ENCODE data around the gene GRIN1. TPM values are rescaled to one million over a fixed set of nuclear protein-coding genes. Genes with fewer than 3 reads are reported as not detected.

GRIN1 gene
- total and polyA plus RNA-seq, 8 donors: 0.25 to 0.55 (median 0.31) TPM; not detected in 5

- intact Hi-C loops (cut with DNase I; ENCODE audit: low total_unique reads): no loop called here
- WGBS, 5 donors: 2 to 7% (median 4%) methylated on average over 15 to 57 of the region's 57 CpGs
- TF ChIP-seq CTCF (IDR thresholded peaks at IDR 0.05) (no peak), POLR2AphosphoS5 (IDR thresholded peaks at IDR 0.05) (no peak), EP300 (IDR thresholded peaks at IDR 0.05) (no peak), POLR2A (IDR thresholded peaks at IDR 0.05) (no peak)
- Histone ChIP-seq H3K36me3 (no peaks in the 10 kb centered on the region), H3K9me3 (no peaks in the 10 kb centered on the region), H3K27ac (peak overlapping the region in 1 of 5 donors; percentile 66), H3K27me3 (peaks cover 28 to 100% (median 96%) of the 10 kb centered on the region in 3 donors), H3K4me3 (peak overlapping the region; percentile 42 to 56 (median 46)), H3K4me1 (peaks cover 47 to 69% (median 54%) of the 10 kb centered on the region in 4 donors)
- DNase-seq: peak; percentile 76 to 78
Measured at GRCh38 chr9:137167747-137168572, 29.0 kb downstream of the GRIN1 start.

GRCh38 chr9:137168573-137168903 lies 29.6 kb downstream of the GRIN1 start:
- Histone ChIP-seq H3K9me3 (no peaks in the 10 kb centered on the region), H3K4me1 (peaks cover 43 to 70% (median 51%) of the 10 kb centered on the region in 4 donors), H3K27me3 (peaks cover 28 to 100% (median 94%) of the 10 kb centered on the region in 3 donors), H3K4me3 (peak overlapping the region; percentile 42 to 56 (median 46)), H3K27ac (peak overlapping the region in 2 of 5 donors; percentile 66 to 74), H3K36me3 (no peaks in the 10 kb centered on the region)
- TF ChIP-seq EP300 (IDR thresholded peaks at IDR 0.05): no peak
- no peak for TF ChIP-seq CTCF (IDR thresholded peaks at IDR 0.05)
- intact Hi-C loops (cut with DNase I; ENCODE audit: low total_unique reads): no loop called here
- 0 to 2% (median 0%) methylated on average over 16 to 36 of the region's 36 CpGs for WGBS, 5 donors
- DNase-seq: peak in 1 of 2 donors; percentile 45

GRCh38 chr9:137168904-137169856 lies 30.2 kb downstream of the GRIN1 start:
- peak; percentile 73 to 86 for DNase-seq
- H3K27ac ChIP-seq: peak overlapping the region; percentile 18 to 74 (median 25)
- H3K4me1 ChIP-seq: peaks cover 43 to 76% (median 55%) of the 10 kb centered on the region in 4 donors
- TF ChIP-seq POLR2AphosphoS5 (IDR thresholded peaks at IDR 0.05): peak in 1 of 3 donors; percentile 41
- no peak for TF ChIP-seq CTCF (IDR thresholded peaks at IDR 0.05)
- H3K36me3 ChIP-seq: no peaks in the 10 kb centered on the region
- H3K4me3 ChIP-seq: peak overlapping the region; percentile 42 to 56 (median 46)
- 0 to 3% (median 1%) methylated on average over 20 to 124 of the region's 124 CpGs for WGBS, 5 donors
- peaks cover 28 to 100% (median 88%) of the 10 kb centered on the region in 3 donors for H3K27me3 ChIP-seq
- H3K9me3 ChIP-seq: no peaks in the 10 kb centered on the region
- intact Hi-C loops (cut with DNase I; ENCODE audit: low total_unique reads): no loop called here

GRCh38 chr9:137169896-137170358 lies 31.0 kb downstream of the GRIN1 start, which contains the start of gene LRRC26:
TSS of gene LRRC26 (minus strand) at chr9:137170051. CDS start at chr9:137169943, 108 bp downstream.
- Histone ChIP-seq H3K4me1 (peaks cover 50 to 84% (median 63%) of the 10 kb centered on the region in 4 donors), H3K4me3 (peak within 1 kb of the TSS; percentile 42 to 56 (median 46)), H3K36me3 (no peaks in the 10 kb centered on the region), H3K9me3 (no peaks in the 10 kb centered on the region), H3K27ac (peak within 1 kb of the TSS; percentile 18 to 74 (median 25)), H3K27me3 (peaks cover 20 to 98% (median 80%) of the 10 kb centered on the region in 3 donors)
- intact Hi-C loops (cut with DNase I; ENCODE audit: low total_unique reads): no loop called here
- 6 to 28% (median 13%) methylated on average over 10 to 41 of the region's 41 CpGs for WGBS, 5 donors
- TF ChIP-seq CTCF (IDR thresholded peaks at IDR 0.05) (no peak), POLR2A (IDR thresholded peaks at IDR 0.05) (no peak), POLR2AphosphoS5 (IDR thresholded peaks at IDR 0.05) (no peak), EP300 (IDR thresholded peaks at IDR 0.05) (no peak)
- DNase-seq: peak; percentile 52 to 79
